Measurements from ENCODE around the gene GPR137C.

The GPR137C gene

GRCh38 chr14:52552063-52552988, at the start of gene GPR137C, which contains the start of gene TXNDC16:
Gene GPR137C (plus strand): TSS chr14:52552836. CDS start chr14:52553148, 312 bp downstream.
Gene TXNDC16 (minus strand): TSS chr14:52552505. CDS start chr14:52543557, 8,948 bp downstream.
- DNase-seq (ENCODE audit: low read depth in 2 of 2) = peak; percentile 99

- DNase-seq (ENCODE audit: low read depth in 2 of 2) = no peak
Observed at GRCh38 chr14:52513249-52513648, 39.4 kb upstream of the GPR137C start.

- DNase-seq (ENCODE audit: low read depth in 2 of 2) = no peak
Observed at GRCh38 chr14:52514046-52514811, 38.4 kb upstream of the GPR137C start.

- DNase-seq (ENCODE audit: low read depth in 2 of 2) = no peak
Observed at GRCh38 chr14:52522033-52522432, 30.6 kb upstream of the GPR137C start.

- DNase-seq (ENCODE audit: low read depth in 2 of 2) = no peak
Observed at GRCh38 chr14:52522581-52523345, 29.9 kb upstream of the GPR137C start.

GRCh38 chr14:52527052-52527451, 25.6 kb upstream of the GPR137C start:
- no peak for DNase-seq (ENCODE audit: low read depth in 2 of 2)

- no peak for DNase-seq (ENCODE audit: low read depth in 2 of 2)
Observed at GRCh38 chr14:52531481-52531880, 21.2 kb upstream of the GPR137C start.

GRCh38 chr14:52536269-52536668, 16.4 kb upstream of the GPR137C start:
- no peak for DNase-seq (ENCODE audit: low read depth in 2 of 2)

GRCh38 chr14:52538623-52539022, 14.0 kb upstream of the GPR137C start:
- no peak for DNase-seq (ENCODE audit: low read depth in 2 of 2)

GRCh38 chr14:52545584-52546317, 6.9 kb upstream of the GPR137C start:
- DNase-seq (ENCODE audit: low read depth in 2 of 2) = no peak

GRCh38 chr14:52546318-52546670, 6.3 kb upstream of the GPR137C start:
- no peak for DNase-seq (ENCODE audit: low read depth in 2 of 2)

- DNase-seq (ENCODE audit: low read depth in 2 of 2) = no peak
Observed at GRCh38 chr14:52547027-52547426, 5.6 kb upstream of the GPR137C start.

- no peak for DNase-seq (ENCODE audit: low read depth in 2 of 2)
Observed at GRCh38 chr14:52547526-52547925, 5.1 kb upstream of the GPR137C start.

- DNase-seq (ENCODE audit: low read depth in 2 of 2) = no peak
Observed at GRCh38 chr14:52550661-52551060, 2.0 kb upstream of the GPR137C start.

- no peak for DNase-seq (ENCODE audit: low read depth in 2 of 2)
Observed at GRCh38 chr14:52551205-52551604, 1.4 kb upstream of the GPR137C start.

GRCh38 chr14:52551696-52552062, 957 bp upstream of the GPR137C start:
- DNase-seq (ENCODE audit: low read depth in 2 of 2) = no peak

- DNase-seq (ENCODE audit: low read depth in 2 of 2) = peak; percentile 7
Observed at GRCh38 chr14:52553002-52553670, 500 bp downstream of the GPR137C start.

GRCh38 chr14:52553671-52554575, 1.3 kb downstream of the GPR137C start:
- peak; percentile 57 to 60 for DNase-seq (ENCODE audit: low read depth in 2 of 2)

- DNase-seq (ENCODE audit: low read depth in 2 of 2) = no peak
Observed at GRCh38 chr14:52558688-52559087, 6.1 kb downstream of the GPR137C start.

GRCh38 chr14:52563120-52563519, 10.5 kb downstream of the GPR137C start:
- no peak for DNase-seq (ENCODE audit: low read depth in 2 of 2)

Data from stimulated activated CD8-positive, alpha-beta memory T cell treated with anti-CD3 and anti-CD28 coated beads, Interleukin-15, amount 100 ng/mL, for 48 hours (primary cell).